ENCODE results near the gene YPEL1.
"Not testable (repeated sequence)": the region's sequence is repeated elsewhere in the genome, so short reads cannot be mapped to it uniquely, and the experiment has no call there.

Gene YPEL1

GRCh38 chr22:21681566-21682370 lies 53.8 kb downstream of the YPEL1 start:
- FAIRE-seq = no peak

GRCh38 chr22:21680830-21681565 lies 54.6 kb downstream of the YPEL1 start:
- FAIRE-seq = no peak

- FAIRE-seq = no peak
Observed at GRCh38 chr22:21679383-21679782, 56.2 kb downstream of the YPEL1 start.

- FAIRE-seq = not testable (repeated sequence)
Observed at GRCh38 chr22:21678842-21679241, 56.8 kb downstream of the YPEL1 start.

GRCh38 chr22:21677606-21678443 lies 57.8 kb downstream of the YPEL1 start:
- no peak for FAIRE-seq

GRCh38 chr22:21674638-21675245 lies 60.9 kb downstream of the YPEL1 start:
- no peak for FAIRE-seq

- no peak for FAIRE-seq
Observed at GRCh38 chr22:21673534-21674321, 61.9 kb downstream of the YPEL1 start.

GRCh38 chr22:21672107-21672629 lies 63.4 kb downstream of the YPEL1 start:
- FAIRE-seq = no peak

- FAIRE-seq = no peak
Observed at GRCh38 chr22:21669026-21669425, 66.6 kb downstream of the YPEL1 start.

GRCh38 chr22:21666786-21667185 lies 68.8 kb downstream of the YPEL1 start:
- FAIRE-seq = no peak

- FAIRE-seq = no peak
Observed at GRCh38 chr22:21665047-21665851, 70.3 kb downstream of the YPEL1 start.

- no peak for FAIRE-seq
Observed at GRCh38 chr22:21663738-21664137, 71.9 kb downstream of the YPEL1 start.

GRCh38 chr22:21661991-21662390 lies 73.6 kb downstream of the YPEL1 start:
- FAIRE-seq = no peak

GRCh38 chr22:21660904-21661303 lies 74.7 kb downstream of the YPEL1 start:
- FAIRE-seq = no peak

GRCh38 chr22:21659864-21660525 lies 75.6 kb downstream of the YPEL1 start:
- FAIRE-seq = no peak

GRCh38 chr22:21657360-21658032 lies 78.1 kb downstream of the YPEL1 start:
- no peak for FAIRE-seq

GRCh38 chr22:21657020-21657359 lies 78.6 kb downstream of the YPEL1 start:
- no peak for FAIRE-seq

- no peak for FAIRE-seq
Observed at GRCh38 chr22:21652547-21653545, 82.7 kb downstream of the YPEL1 start.
